A549 (cell line): Measurements from ENCODE around the gene CAMTA1. TPM values are rescaled to one million over a fixed set of nuclear protein-coding genes. Genes with fewer than 3 reads are reported as not detected.

ENCODE experiments used
- ATAC-seq, 2 experiments: fragments of 200-7000 bp in 1 of 2; fragments of >200 bp in 1 of 2; cut with Nextera tagmentation in 1 of 2; cut with Tn5 transposase in 1 of 2; 3 replicates each; pipeline versions ENCODE4 v1.8.0 to v1.9.1; 2018 to 2020; ENCODE audit warnings: mild to moderate bottlenecking in 1 of 2, moderate library complexity in 1 of 2
- CTCF ChIA-PET: fragments of 300-600 bp; sonication (Branson Sonifier 250); formaldehyde crosslinking; extraction: SDS; loops from one replicate; lab custom pipeline; 2021; ENCODE audit warnings: antibody characterized with exemption, inconsistent platforms; lab: Yijun Ruan, JAX
- POLR2A ChIA-PET: fragments of 350-600 bp; formaldehyde crosslinking; extraction: SDS; loops from one replicate; lab custom pipeline; 2021; ENCODE audit warnings: antibody characterized with exemption, inconsistent platforms; lab: Yijun Ruan, JAX
- DNase-seq, 2 experiments: peaks; one replicate each; pipeline versions ENCODE4 v3.0.0 to v3.0.0-alpha.2; 2011 to 2016; ENCODE audit warnings: low read depth in 1 of 2, low spot score in 1 of 2
- FAIRE-seq: peaks from 2 replicates; lab custom pipeline; 2011; peaks lifted over from hg19 to GRCh38; lab: Jason Lieb, UNC
- H3K27ac ChIP-seq, 2 experiments: fragments of >200 bp; sonication (Bioruptor Twin); formaldehyde crosslinking; 3 replicates each; pipeline ENCODE4 v1.5.1; 2016 to 2017
- H3K4me1 ChIP-seq: fragments of >200 bp; sonication (Bioruptor Twin); formaldehyde crosslinking; 3 replicates; pipeline ENCODE4 v1.6.1; 2016
- H3K4me2 ChIP-seq: fragments of >200 bp; sonication (Bioruptor Twin); formaldehyde crosslinking; 3 replicates; pipeline ENCODE4 v1.6.1; 2016
- H3K4me3 ChIP-seq: fragments of >200 bp; sonication (Bioruptor Twin); formaldehyde crosslinking; 3 replicates; pipeline ENCODE4 v1.5.1; 2016
- H3K9me3 ChIP-seq: fragments of >200 bp; sonication (Bioruptor Twin); formaldehyde crosslinking; 3 replicates; pipeline ENCODE4 v1.6.1; 2016
- BHLHE40 ChIP-seq: IDR thresholded peaks from 2 replicates; pipeline ENCODE4 v1.6.1; 2012; ENCODE audit warnings: low read depth, low read length, inconsistent platforms
- CEBPB ChIP-seq, 2 experiments: fragments of >200 bp in 1 of 2; sonication (Bioruptor Twin) in 1 of 2; formaldehyde crosslinking in 1 of 2; IDR thresholded peaks; 2 replicates each; pipeline ENCODE4 v1.6.1; 2012 to 2016
- EHF ChIP-seq: fragments of 250-450 bp; sonication (Bioruptor Pico); IDR thresholded peaks from 2 replicates; pipeline ENCODE4 v1.5.0; 2020; ENCODE audit warnings: mild to moderate bottlenecking
- EHMT2 ChIP-seq: fragments of 200-600 bp; sonication (generic); IDR thresholded peaks from 2 replicates; pipeline ENCODE4 v1.6.1; 2016; ENCODE audit warnings: antibody characterized with exemption, low read depth, mild to moderate bottlenecking, moderate library complexity
- HOXB13 ChIP-seq: fragments of 250-450 bp; sonication (Bioruptor Pico); IDR thresholded peaks from 2 replicates; pipeline ENCODE4 v1.5.0; 2020; ENCODE audit warnings: low read depth, mild to moderate bottlenecking, moderate library complexity
- JUN ChIP-seq, 2 experiments: fragments of >200 bp; sonication (Bioruptor Twin); formaldehyde crosslinking; IDR thresholded peaks; 2 replicates in 1 of 2; 3 replicates in 1 of 2; pipeline ENCODE4 v1.6.1; 2016 to 2017
- JUNB ChIP-seq: fragments of >200 bp; sonication (Bioruptor Twin); formaldehyde crosslinking; IDR thresholded peaks from 2 replicates; pipeline ENCODE4 v1.6.1; 2016
- MAFK ChIP-seq: fragments of 450-650 bp; IDR thresholded peaks from 2 replicates; pipeline ENCODE4 v1.6.1; 2014; ENCODE audit not compliant: partially characterized antibody
- MAZ ChIP-seq: fragments of 150-350 bp; IDR thresholded peaks from 2 replicates; pipeline ENCODE4 v1.6.1; 2014; ENCODE audit warnings: antibody characterized with exemption, low read depth, low read length, borderline replicate concordance
- NPAS2 ChIP-seq: fragments of 250-450 bp; sonication (Bioruptor Pico); IDR thresholded peaks from 2 replicates; pipeline ENCODE4 v1.8.0; 2022; ENCODE audit warnings: mild to moderate bottlenecking, moderate library complexity, borderline replicate concordance
- PHF8 ChIP-seq: fragments of 200-600 bp; sonication (generic); IDR thresholded peaks from 2 replicates; pipeline ENCODE4 v1.6.1; 2016; ENCODE audit warnings: low read depth, mild to moderate bottlenecking, antibody characterized with exemption, moderate library complexity, borderline replicate concordance
- RARB ChIP-seq: fragments of 250-450 bp; sonication (Bioruptor Pico); IDR thresholded peaks from 2 replicates; pipeline ENCODE4 v1.8.0; 2021; ENCODE audit warnings: mild to moderate bottlenecking, moderate library complexity
- RNF2 ChIP-seq: fragments of 200-600 bp; sonication (generic); IDR thresholded peaks from 2 replicates; pipeline ENCODE4 v1.6.1; 2016; ENCODE audit warnings: low read depth, mild to moderate bottlenecking, antibody characterized with exemption, moderate library complexity, borderline replicate concordance
- SREBF2 ChIP-seq: fragments of 450-650 bp; IDR thresholded peaks from 2 replicates; pipeline ENCODE4 v1.6.1; 2014; ENCODE audit warnings: mild to moderate bottlenecking, moderate library complexity
- TFCP2L1 ChIP-seq: fragments of 250-450 bp; sonication (Bioruptor Pico); IDR thresholded peaks from 2 replicates; pipeline ENCODE4 v1.5.0; 2021; ENCODE audit warnings: mild to moderate bottlenecking
- TP53 ChIP-seq: fragments of 250-450 bp; sonication (Bioruptor Pico); IDR thresholded peaks from 2 replicates; pipeline ENCODE4 v1.5.0; 2021; ENCODE audit warnings: mild to moderate bottlenecking, moderate library complexity
- WGBS: methylation state at CpG from one replicate; pipeline ENCODE4 v1.1.6; 2017; ENCODE audit errors: missing lambda C conversion rate; 5-methylcytosine and 5-hydroxymethylcytosine counted together
- polyA plus RNA-seq, 4 experiments: library from polyadenylated mRNA; depleted of rRNA in 3 of 4; stranded (reverse); fragments of >200 nt; fragmentation: RNase III in 1 of 4; extraction: RNeasy Plus Mini Kit Qiagen cat#74134 plus additional on column Dnase treatment in 1 of 4; gene quantifications; 2 replicates in 3 of 4; 3 replicates in 1 of 4; pipeline ENCODE4 v1.2.3, GENCODE V29; 2011 to 2017
- TF ChIP-seq, protein P1 (sequence below): fragments of 200-600 bp; sonication (generic); IDR thresholded peaks from 2 replicates; pipeline ENCODE4 v1.6.1; 2016; ENCODE audit warnings: antibody characterized with exemption, mild to moderate bottlenecking, moderate library complexity
- TF ChIP-seq, protein P2 (sequence below): fragments of >200 bp; sonication (Bioruptor Twin); formaldehyde crosslinking; IDR thresholded peaks from 3 replicates; pipeline ENCODE4 v1.6.1; 2016
- TF ChIP-seq, protein P3 (sequence below): fragments of >200 bp; sonication (Bioruptor Twin); formaldehyde crosslinking; IDR thresholded peaks from 2 replicates; pipeline ENCODE4 v1.6.1; 2016

CAMTA1 gene
- polyA plus RNA-seq, 2 of the 4 experiments (the other 2 are of a cell fraction) = 58.8 to 75.0 TPM

DNA sequence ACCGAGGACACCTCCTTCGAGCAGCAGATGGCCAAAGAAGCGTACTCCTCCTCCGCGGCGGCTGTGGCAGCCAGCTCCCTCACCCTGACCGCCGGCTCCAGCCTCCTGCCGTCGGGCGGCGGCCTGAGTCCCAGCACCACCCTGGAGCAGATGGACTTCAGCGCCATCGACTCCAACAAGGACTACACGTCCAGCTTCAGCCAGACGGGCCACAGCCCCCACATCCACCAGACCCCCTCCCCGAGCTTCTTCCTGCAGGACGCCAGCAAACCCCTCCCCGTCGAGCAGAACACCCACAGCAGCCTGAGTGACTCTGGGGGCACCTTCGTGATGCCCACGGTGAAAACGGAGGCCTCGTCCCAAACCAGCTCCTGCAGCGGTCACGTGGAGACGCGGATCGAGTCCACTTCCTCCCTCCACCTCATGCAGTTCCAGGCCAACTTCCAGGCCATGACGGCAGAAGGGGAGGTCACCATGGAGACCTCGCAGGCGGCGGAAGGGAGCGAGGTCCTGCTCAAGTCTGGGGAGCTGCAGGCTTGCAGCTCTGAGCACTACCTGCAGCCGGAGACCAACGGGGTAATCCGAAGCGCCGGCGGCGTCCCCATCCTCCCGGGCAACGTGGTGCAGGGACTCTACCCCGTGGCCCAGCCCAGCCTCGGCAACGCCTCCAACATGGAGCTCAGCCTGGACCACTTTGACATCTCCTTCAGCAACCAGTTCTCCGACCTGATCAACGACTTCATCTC lies 879.1 kb downstream of the CAMTA1 start:
- DNase-seq = no peak
- no peaks in the 10 kb centered on the region for H3K9me3 ChIP-seq
- no peak overlapping the region for H3K27ac ChIP-seq
- CTCF ChIA-PET = interaction anchor here (1.0 to 7.9 kb wide), 7 partner anchors 9 to 239 kb away, joined by 3 to 410 read pairs (median 4); no protein-coding TSS in a partner anchor
- no peak overlapping the region for H3K4me3 ChIP-seq
- no peak for FAIRE-seq
- POLR2A ChIA-PET = no interaction called here
- H3K4me2 ChIP-seq = no peak overlapping the region
- ATAC-seq = no peak
- TF ChIP-seq, protein P1, sequence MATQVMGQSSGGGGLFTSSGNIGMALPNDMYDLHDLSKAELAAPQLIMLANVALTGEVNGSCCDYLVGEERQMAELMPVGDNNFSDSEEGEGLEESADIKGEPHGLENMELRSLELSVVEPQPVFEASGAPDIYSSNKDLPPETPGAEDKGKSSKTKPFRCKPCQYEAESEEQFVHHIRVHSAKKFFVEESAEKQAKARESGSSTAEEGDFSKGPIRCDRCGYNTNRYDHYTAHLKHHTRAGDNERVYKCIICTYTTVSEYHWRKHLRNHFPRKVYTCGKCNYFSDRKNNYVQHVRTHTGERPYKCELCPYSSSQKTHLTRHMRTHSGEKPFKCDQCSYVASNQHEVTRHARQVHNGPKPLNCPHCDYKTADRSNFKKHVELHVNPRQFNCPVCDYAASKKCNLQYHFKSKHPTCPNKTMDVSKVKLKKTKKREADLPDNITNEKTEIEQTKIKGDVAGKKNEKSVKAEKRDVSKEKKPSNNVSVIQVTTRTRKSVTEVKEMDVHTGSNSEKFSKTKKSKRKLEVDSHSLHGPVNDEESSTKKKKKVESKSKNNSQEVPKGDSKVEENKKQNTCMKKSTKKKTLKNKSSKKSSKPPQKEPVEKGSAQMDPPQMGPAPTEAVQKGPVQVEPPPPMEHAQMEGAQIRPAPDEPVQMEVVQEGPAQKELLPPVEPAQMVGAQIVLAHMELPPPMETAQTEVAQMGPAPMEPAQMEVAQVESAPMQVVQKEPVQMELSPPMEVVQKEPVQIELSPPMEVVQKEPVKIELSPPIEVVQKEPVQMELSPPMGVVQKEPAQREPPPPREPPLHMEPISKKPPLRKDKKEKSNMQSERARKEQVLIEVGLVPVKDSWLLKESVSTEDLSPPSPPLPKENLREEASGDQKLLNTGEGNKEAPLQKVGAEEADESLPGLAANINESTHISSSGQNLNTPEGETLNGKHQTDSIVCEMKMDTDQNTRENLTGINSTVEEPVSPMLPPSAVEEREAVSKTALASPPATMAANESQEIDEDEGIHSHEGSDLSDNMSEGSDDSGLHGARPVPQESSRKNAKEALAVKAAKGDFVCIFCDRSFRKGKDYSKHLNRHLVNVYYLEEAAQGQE = no peak
- no peak for TF ChIP-seq EHMT2
- no peaks in the 10 kb centered on the region for H3K4me1 ChIP-seq
- WGBS = 85% methylated on average over 14 of the region's 48 CpGs

DNA sequence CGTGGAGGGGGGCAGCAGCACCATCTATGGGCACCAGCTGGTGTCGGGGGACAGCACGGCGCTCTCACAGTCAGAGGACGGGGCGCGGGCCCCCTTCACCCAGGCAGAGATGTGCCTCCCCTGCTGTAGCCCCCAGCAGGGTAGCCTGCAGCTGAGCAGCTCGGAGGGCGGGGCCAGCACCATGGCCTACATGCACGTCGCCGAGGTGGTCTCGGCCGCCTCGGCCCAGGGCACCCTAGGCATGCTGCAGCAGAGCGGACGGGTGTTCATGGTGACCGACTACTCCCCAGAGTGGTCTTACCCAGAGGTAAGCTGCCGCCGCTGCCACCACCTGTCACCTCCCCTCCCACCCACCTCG lies 879.6 kb downstream of the CAMTA1 start:
- Histone ChIP-seq H3K4me3 (no peak overlapping the region), H3K4me1 (0 out of 3 replicates have a peak, but pooled peaks cover under 1% of the 10 kb centered on the region), H3K9me3 (no peaks in the 10 kb centered on the region), H3K4me2 (no peak overlapping the region), H3K27ac (no peak overlapping the region)
- no peak for FAIRE-seq
- no peak for DNase-seq
- 90% methylated on average over 2 of the region's 21 CpGs for WGBS
- ChIA-PET POLR2A (no interaction called here), CTCF (interaction anchor here (1.0 to 7.9 kb wide), 7 partner anchors 8 to 239 kb away, joined by 3 to 410 read pairs (median 4); no protein-coding TSS in a partner anchor)
- ATAC-seq = no peak
- TF ChIP-seq MAFK (no peak), BHLHE40 (no peak), TP53 (CRISPR knock-in tag) (no peak), JUN (IDR thresholded peaks at IDR 0.05) (no peak), RARB (CRISPR knock-in tag) (no peak), TFCP2L1 (CRISPR knock-in tag) (no peak), EHF (CRISPR knock-in tag) (no peak), RNF2 (no peak), PHF8 (no peak)
- TF ChIP-seq, protein P2, sequence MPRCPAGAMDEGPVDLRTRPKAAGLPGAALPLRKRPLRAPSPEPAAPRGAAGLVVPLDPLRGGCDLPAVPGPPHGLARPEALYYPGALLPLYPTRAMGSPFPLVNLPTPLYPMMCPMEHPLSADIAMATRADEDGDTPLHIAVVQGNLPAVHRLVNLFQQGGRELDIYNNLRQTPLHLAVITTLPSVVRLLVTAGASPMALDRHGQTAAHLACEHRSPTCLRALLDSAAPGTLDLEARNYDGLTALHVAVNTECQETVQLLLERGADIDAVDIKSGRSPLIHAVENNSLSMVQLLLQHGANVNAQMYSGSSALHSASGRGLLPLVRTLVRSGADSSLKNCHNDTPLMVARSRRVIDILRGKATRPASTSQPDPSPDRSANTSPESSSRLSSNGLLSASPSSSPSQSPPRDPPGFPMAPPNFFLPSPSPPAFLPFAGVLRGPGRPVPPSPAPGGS = no peak
- TF ChIP-seq, protein P3, sequence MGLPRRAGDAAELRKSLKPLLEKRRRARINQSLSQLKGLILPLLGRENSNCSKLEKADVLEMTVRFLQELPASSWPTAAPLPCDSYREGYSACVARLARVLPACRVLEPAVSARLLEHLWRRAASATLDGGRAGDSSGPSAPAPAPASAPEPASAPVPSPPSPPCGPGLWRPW = no peak

DNA sequence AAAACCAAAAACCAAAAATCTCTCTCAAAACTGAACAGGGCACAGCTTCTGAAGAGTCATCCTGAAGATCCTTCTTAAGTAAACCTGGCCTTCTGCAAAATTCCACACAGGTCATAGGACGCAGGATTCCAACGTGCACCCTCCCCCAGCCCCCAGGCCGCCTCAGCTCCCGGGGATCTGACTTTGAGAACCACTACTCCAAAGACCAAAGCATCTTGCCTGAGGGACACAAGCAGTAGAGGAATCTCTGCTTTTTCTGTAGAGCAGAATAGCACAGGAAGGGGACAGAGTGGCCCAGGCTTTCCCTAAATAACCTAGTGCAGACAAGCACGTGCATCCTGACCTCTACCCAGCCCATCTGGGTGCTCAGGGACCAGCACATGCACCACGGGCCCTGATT lies 881.0 kb downstream of the CAMTA1 start:
- FAIRE-seq (no peak), DNase-seq (no peak), ATAC-seq (no peak)
- WGBS = 58% methylated on average over 5 of the region's 6 CpGs
- TF ChIP-seq NPAS2 (CRISPR knock-in tag) = no peak
- no peak for TF ChIP-seq CEBPB (IDR thresholded peaks at IDR 0.05)
- no peak for TF ChIP-seq SREBF2
- TF ChIP-seq, protein P1 = no peak
- no peak for TF ChIP-seq JUNB
- no peak for TF ChIP-seq JUN (IDR thresholded peaks at IDR 0.05)
- no peak for TF ChIP-seq RARB (CRISPR knock-in tag)
- TF ChIP-seq MAZ = no peak
- TF ChIP-seq TP53 (CRISPR knock-in tag) = no peak
- no peak for TF ChIP-seq MAFK
- TF ChIP-seq RNF2 = no peak
- no peak for TF ChIP-seq HOXB13 (CRISPR knock-in tag)
- no peak overlapping the region for H3K4me2 ChIP-seq
- ChIA-PET CTCF (interaction anchor here (0.6 to 7.9 kb wide), 11 partner anchors 14 to 254 kb away, joined by 3 to 410 read pairs (median 14); no protein-coding TSS in a partner anchor), POLR2A (no interaction called here)
- H3K27ac ChIP-seq = no peak overlapping the region
- no peak overlapping the region for H3K4me3 ChIP-seq
- 0 out of 3 replicates have a peak, but pooled peaks cover 3% of the 10 kb centered on the region for H3K4me1 ChIP-seq
- no peaks in the 10 kb centered on the region for H3K9me3 ChIP-seq
